Posterior cingulate gyrus (tissue), 11 donors: ENCODE data around the gene UBE2V1.
A peak's percentile ranks its signal among the peaks of the same experiment; 100 is the strongest.
"Not testable (repeated sequence)": the region's sequence is repeated elsewhere in the genome, so short reads cannot be mapped to it uniquely, and the experiment has no call there.

Experiments
- DNase-seq, 10 donors: peaks; one replicate each; pipeline versions ENCODE4 v3.0.0 to v3.0.0-alpha.2; 2020 to 2021; ENCODE audit warnings: mixed read lengths in 3 of 10
- intact Hi-C: fragments of 100-400 bp; cut with DNase I; formaldehyde crosslinking; loops from one replicate; pipeline ENCODE4 v1.15.1; 2023

The UBE2V1 gene

DNA sequence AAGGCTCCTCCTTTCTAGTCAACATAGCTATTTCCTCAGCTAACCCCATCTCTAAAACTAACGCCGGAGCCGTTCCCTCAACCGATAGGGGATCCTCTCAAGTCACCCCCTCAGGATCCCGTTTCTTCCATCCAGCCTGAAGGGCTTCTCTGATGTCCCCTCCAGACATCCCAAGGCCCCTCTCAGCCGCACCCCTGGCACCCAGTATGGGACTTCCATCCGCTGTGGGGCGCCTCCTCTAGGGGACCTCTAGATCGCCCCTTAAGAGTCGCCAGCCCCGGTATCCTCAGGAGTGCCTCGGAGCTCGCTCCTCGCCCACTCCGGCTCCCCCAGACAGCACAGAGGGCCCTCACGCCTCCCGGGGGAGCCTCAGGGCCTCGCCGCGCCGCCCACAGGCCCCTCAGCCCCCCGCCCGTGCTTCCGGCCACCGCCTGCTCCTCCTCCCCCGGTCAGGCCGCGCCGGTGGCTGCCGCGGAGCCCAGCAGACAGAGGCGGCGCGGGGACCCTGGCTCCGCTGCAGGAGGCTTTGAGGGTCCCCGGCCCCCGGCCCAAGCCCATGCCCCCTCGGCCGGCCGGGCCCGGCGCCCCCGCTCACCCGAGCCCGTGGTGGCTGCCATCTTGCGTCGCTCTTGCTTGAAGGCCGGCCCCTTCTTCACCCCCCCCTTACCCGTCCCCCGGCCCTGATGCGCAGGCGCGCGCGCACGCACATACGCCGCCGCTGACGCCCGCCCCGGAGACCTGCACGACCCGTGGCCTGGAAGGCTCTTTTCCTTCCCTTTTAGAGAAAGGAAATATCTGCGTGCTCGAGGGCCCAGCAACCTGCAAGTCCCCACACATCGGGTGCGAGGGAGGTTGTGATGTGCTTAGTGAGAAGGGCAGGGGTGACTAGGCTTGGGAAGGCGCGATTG is at the start of gene UBE2V1:
Gene UBE2V1 (minus strand): TSS at position 639 of the 908 bp plus-strand sequence. CDS start 22 bp downstream, at position 617.
- DNase-seq: peak; percentile 82 to 98 (median 90)
- intact Hi-C loops: no loop called here

- DNase-seq, intact Hi-C loops: not testable (repeated sequence)
These were observed 48.5 kb upstream of the UBE2V1 start for GRCh38 chr20:50161494-50161893.

DNA sequence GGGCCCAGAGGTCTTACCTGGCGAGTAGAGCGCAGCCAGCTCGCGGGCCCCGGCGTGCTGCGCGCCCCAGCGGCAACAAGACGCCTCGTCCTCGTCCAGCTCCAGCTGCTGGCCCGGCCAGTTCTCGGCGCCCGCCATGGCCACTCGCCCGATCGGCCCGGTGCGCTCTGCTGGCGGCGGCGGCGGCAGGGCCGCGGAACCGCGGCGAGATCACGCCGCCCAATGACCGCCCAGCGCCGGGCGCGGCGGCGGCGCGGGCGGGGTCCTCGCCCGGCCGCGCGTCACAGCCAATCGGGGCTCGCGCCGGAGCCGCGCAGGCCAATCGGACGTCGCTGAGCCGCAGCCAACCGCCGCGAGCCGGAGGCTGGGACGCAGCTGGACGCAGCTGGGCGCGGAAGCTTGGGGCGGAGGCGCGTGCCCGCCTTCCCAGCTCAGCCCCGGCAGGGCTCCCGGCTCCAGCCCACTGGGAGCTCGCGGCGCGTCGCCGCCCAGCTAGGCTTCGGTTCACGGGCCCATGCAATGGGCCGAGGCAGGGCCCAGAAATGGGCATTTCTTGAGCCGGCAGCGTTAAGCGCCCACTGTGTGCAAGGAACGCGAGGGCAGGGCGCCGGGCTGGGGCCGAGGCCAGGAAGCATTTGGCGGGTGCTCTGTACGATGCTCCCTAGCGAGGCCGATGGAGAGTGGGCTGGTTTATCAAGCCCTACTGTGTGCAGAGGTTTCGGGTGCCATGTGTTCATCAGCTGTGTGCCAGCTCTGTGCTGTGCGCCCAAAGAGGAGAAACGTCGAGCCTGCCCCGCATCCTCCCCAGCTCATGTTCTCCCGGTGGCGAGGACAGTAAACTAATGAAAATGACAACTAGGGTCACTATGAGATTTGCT is 40.8 kb upstream of the UBE2V1 start, which contains the start of gene PEDS1:
Gene PEDS1 (minus strand): TSS at position 224 of the 878 bp plus-strand sequence. CDS start 86 bp downstream, at position 138.
- DNase-seq: peak; percentile 83 to 99 (median 90)
- intact Hi-C loops: loop anchor here (5.0 kb wide), 1 partner anchor 36 kb away; no protein-coding TSS in a partner anchor

- no peak for DNase-seq
- intact Hi-C loops: loop anchor here (5.0 kb wide), 1 partner anchor 36 kb away; no protein-coding TSS in a partner anchor
These were observed 40.2 kb upstream of the UBE2V1 start for GRCh38 chr20:50153153-50153499.

DNA sequence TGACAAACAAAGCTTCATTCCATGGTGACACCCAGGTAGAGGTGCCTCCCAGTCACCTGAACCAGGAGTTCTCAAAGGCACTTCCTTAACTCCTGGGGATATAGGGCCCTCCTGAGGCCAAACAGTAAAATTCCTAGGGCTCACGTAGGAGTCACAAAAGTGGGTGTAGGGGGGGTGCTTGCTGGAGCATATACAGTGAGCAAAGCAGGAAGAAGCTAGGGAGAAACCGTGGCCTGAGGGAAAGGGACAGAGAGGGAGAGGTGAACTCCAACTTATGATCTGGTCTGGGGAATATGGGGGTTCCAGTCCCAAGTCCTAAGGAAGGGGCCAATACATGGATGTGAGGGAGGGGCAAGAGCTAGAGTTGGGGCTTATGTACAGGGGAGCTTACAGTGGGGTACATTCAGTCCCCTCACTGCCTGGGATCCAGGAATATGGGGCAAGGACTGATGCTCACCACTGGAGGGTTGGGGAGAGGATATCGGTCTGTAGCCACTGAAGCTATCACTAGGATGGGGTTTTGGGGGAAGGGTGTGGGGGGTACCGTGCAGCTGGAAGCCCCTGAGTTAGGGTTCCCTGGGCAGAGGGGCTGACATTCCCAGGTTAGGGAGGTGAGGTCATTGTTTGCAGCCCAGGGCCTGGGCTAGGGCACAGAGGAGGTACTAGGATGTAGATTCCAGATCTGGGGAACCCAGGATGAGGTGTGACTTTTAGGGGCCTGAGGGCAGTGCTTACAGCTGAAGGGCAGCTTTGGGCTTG is 39.6 kb upstream of the UBE2V1 start:
- intact Hi-C loops: loop anchor here (5.0 kb wide), 1 partner anchor 35 kb away; no protein-coding TSS in a partner anchor
- no peak for DNase-seq

DNA sequence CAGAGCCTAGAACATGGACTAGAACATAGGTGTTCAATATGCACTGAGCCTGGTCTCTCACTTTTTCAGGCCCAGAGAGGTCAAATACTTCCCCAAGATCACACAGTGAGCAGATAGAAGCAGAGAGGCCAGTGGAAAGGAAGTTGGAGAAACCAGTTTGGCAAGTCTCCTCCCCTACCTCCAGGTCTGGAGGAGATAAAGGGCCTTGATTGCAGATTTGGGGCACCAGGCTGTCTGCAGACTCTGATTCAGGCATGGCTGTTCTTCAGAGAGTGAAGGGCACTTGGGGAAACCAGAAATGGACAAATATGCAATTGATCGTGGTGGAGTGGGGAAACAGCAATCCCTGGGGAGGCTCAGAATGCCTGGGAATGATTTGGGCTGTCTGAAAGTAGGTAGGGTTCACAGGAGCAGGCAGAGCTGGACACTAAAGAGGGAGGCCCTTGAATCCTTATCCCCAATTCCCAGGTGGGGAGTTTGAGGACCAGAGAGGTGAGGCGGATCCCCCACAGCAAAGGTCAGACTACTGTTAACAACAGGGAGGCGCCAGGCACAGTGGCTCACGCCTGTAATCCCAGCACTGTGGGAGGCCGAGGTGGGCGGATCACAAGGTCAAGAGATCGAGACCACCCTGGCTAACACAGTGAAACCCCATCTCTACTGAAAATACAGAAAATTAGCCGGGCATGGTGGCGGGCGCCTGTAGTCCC is 38.2 kb upstream of the UBE2V1 start:
- no peak for DNase-seq
- intact Hi-C loops: loop anchor here (5.0 kb wide), 1 partner anchor 34 kb away; no protein-coding TSS in a partner anchor

- no peak for DNase-seq
- intact Hi-C loops: loop anchor here (5.0 kb wide), 1 partner anchor 32 kb away; no protein-coding TSS in a partner anchor
These were observed 36.7 kb upstream of the UBE2V1 start for GRCh38 chr20:50149481-50150254.

GRCh38 chr20:50146732-50147662 is 34.0 kb upstream of the UBE2V1 start:
- no peak for DNase-seq
- intact Hi-C loops: no loop called here

DNA sequence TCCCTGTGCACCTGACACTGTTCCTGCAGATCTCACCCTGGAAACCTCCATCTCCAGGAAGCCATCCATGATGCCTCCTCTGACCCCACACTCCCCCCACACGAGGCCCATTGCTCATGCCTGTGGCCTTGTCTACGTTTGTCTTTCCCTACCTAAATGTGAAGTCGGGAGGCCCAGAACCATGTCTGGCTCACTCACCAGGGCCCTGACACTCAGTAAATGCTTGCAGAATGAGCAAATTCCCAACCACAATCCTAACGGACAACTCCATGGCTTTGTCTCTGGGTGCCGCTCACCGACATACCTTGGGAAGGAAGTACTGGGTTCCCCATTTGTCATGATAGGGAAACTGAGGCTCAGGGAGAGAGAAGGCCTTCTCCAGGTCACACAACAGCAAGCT is 33.3 kb upstream of the UBE2V1 start:
- intact Hi-C loops: no loop called here
- DNase-seq: no peak

- intact Hi-C loops: no loop called here
- no peak for DNase-seq
These were observed 32.6 kb upstream of the UBE2V1 start for GRCh38 chr20:50145566-50145965.

DNA sequence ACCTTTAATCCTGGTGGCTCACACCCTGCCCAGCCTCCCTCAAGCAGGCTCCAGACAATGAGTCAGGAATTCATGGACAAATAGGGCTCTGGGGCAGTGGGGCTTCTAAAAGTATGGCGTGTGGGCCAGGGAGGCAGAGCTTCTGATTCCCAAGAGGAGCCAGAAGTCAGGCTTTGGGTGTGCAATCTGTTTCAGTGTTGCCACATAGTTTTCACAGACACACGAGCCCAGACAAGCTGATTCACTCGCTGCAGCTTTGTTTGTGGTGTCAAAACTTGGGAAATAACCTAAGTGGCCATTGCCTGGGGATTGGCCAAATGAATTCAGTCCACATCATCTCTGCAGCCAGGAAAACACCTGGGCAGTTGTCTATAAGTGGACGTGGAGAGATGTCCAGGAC is 31.4 kb upstream of the UBE2V1 start:
- no peak for DNase-seq
- intact Hi-C loops: no loop called here

GRCh38 chr20:50142812-50143211 is 29.9 kb upstream of the UBE2V1 start:
- no peak for DNase-seq
- intact Hi-C loops: no loop called here

DNA sequence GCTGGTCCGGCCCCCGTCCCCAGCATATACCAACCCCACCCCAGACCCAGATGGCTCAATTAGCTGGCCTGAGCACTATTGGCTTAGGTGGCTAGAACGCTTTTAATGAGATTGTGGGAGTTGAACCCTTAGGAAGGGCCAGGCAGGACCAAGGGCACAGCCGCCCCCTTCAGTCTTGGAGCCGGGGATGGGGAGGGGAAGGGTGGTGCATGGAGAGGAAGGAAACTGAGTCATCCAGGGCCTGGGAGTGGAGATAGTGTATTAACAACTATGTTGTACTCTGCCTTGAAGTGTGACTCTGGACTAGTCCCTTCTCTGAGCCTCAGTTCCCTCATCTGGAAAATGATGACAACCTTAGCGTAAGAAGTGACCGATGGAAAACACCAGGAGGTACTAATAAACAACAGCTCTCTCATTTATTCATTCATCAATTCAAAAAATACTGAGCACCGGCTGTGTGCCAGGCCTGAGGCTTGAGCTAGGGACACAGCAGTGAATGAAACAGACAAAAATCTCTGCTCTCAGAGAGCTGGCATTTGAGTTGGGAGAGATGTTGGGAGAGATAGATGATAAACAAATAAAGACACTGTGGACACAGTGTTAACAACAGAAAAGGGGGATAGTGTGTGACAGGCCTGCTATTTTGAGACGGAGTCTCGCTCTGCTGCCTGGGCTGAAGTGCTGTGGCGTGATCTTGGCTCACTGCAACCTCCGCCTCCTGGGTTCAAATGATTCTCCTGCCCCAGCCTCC is 29.0 kb upstream of the UBE2V1 start:
- DNase-seq: no peak
- intact Hi-C loops: no loop called here

- no peak for DNase-seq
- intact Hi-C loops: no loop called here
These were observed 28.2 kb upstream of the UBE2V1 start for GRCh38 chr20:50141018-50141675.

DNA sequence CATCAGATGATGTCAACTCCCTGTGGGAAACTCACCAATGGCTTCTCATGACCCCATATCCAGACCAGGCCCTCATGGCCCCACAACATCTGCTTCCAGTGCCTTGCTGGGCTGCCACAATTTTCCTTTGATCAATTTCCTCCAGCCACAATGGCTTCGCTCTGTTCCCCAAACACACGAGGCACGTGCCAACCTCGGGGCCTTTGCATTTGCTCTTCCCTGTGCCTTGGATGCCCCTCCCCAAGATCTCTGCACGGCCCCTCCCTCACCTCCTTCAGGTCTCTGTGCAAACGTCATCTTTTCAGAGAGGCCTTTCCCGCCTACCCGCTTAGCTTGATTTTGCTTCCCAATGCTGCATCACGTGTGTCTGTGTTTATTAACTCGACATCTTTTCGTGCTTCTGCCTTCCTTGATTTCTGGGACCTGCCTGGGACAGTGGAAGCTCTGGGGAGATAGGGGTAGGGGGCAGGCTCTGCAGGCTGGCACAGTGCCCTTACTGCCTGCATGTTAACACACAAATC is 27.4 kb upstream of the UBE2V1 start:
- intact Hi-C loops: no loop called here

More for the DNA sequence above, 27.4 kb upstream of the UBE2V1 start:
- DNase-seq: no peak
